ENCODE results near the gene EIF2AK3.

DNA sequence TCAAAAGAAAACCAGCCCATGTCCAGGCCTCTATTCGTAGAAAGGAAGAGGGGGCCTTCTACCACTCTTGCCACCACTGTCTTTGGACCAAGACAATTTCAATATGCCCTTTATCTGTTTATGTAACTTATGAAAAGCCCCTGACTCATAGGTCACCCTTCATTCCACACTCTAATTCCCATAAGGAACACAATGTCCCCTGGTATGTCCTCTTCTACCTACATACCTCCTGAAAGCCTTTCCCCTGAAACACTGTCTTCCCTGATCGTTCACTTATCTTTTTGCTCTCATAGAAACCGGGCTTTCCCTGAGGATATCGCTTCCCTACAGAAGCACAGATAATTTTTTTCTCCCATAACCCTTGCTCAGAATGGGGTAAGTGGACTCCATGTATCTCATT is 13.3 kb downstream of the EIF2AK3 start:
- TF ChIP-seq, protein P1, sequence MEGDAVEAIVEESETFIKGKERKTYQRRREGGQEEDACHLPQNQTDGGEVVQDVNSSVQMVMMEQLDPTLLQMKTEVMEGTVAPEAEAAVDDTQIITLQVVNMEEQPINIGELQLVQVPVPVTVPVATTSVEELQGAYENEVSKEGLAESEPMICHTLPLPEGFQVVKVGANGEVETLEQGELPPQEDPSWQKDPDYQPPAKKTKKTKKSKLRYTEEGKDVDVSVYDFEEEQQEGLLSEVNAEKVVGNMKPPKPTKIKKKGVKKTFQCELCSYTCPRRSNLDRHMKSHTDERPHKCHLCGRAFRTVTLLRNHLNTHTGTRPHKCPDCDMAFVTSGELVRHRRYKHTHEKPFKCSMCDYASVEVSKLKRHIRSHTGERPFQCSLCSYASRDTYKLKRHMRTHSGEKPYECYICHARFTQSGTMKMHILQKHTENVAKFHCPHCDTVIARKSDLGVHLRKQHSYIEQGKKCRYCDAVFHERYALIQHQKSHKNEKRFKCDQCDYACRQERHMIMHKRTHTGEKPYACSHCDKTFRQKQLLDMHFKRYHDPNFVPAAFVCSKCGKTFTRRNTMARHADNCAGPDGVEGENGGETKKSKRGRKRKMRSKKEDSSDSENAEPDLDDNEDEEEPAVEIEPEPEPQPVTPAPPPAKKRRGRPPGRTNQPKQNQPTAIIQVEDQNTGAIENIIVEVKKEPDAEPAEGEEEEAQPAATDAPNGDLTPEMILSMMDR (conservative IDR thresholded peaks at IDR 0.05 in 1 of 2, IDR thresholded peaks at IDR 0.05 in 1 of 2; ENCODE audit: low read depth in 1 of 2, low read length in 2 of 2): no peak
- TF ChIP-seq EZH2 (IDR thresholded peaks at IDR 0.05; ENCODE audit: low read length, missing control alignments): no peak

Data from fibroblast of lung (primary cell).